Endothelial cell of umbilical vein (primary cell): ENCODE data around the gene CTAG1A. TPM values are rescaled to one million over a fixed set of nuclear protein-coding genes. Genes with fewer than 3 reads are reported as not detected.

Experiments
- BruUV-seq: library from RNA; stranded (reverse); fragments of 400-500 nt; replicated peaks from 2 replicates; lab custom pipeline; 2021; lab: Mats Ljungman, UMichigan
- CTCF ChIA-PET: fragments of 300-600, 350-600 bp; sonication (Branson Sonifier 250); formaldehyde crosslinking; loops from one replicate; lab custom pipeline; 2021; ENCODE audit warnings: antibody characterized with exemption, inconsistent platforms; lab: Charles Lee
- POLR2A ChIA-PET: fragments of 300-600, 350-600 bp; sonication (Branson Sonifier 250); formaldehyde crosslinking; loops from one replicate; lab custom pipeline; 2021; ENCODE audit warnings: antibody characterized with exemption, inconsistent platforms; lab: Charles Lee
- DNase-seq: peaks from one replicate; pipeline ENCODE4 v3.0.0-alpha.2; 2011; ENCODE audit warnings: low read depth, low spot score
- FAIRE-seq: peaks from 2 replicates; lab custom pipeline; 2011; peaks lifted over from hg19 to GRCh38; lab: Jason Lieb, UNC
- H2AFZ ChIP-seq: 2 replicates; pipeline ENCODE4 v1.6.0; 2012; ENCODE audit warnings: low read depth, low read length, control low read depth, inconsistent platforms
- H3K27ac ChIP-seq: 2 replicates; pipeline ENCODE4 v1.5.1; 2011; ENCODE audit warnings: low read depth, mild to moderate bottlenecking, control low read depth, low read length, moderate library complexity; ENCODE audit not compliant: insufficient read depth
- H3K27me3 ChIP-seq, 2 experiments: 2 replicates each; pipeline versions ENCODE4 v1.6.0 to v1.6.1; 2011; ENCODE audit warnings: low read length in 2 of 2, mixed read lengths in 1 of 2; ENCODE audit not compliant: control insufficient read depth in 2 of 2, insufficient read depth in 2 of 2
- H3K36me3 ChIP-seq, 2 experiments: 2 replicates in 1 of 2; 3 replicates in 1 of 2; pipeline ENCODE4 v1.5.1; 2011; ENCODE audit warnings: low read length in 2 of 2, mild to moderate bottlenecking in 1 of 2, moderate library complexity in 1 of 2; ENCODE audit not compliant: control insufficient read depth in 2 of 2, insufficient read depth in 2 of 2; ENCODE audit errors: extremely low read depth in 1 of 2
- H3K4me1 ChIP-seq: 3 replicates; pipeline ENCODE4 v1.5.1; 2011; ENCODE audit warnings: mild to moderate bottlenecking, low read length; ENCODE audit not compliant: control insufficient read depth, insufficient read depth; ENCODE audit errors: extremely low read depth
- H3K4me2 ChIP-seq: 2 replicates; pipeline ENCODE4 v1.6.1; 2011; ENCODE audit warnings: low read length, control low read depth, mixed read lengths; ENCODE audit not compliant: insufficient read depth
- H3K4me3 ChIP-seq, 3 experiments: fragments of 200-600 bp in 1 of 3; sonication (generic), shearing (Covaris generic) in 1 of 3; replicated peaks in 1 of 3; 2 replicates each; pipeline ENCODE4 v1.5.1; 2011 to 2016; ENCODE audit warnings: control low read depth in 3 of 3, low read length in 3 of 3, mild to moderate bottlenecking in 2 of 3, inconsistent platforms in 1 of 3, low read depth in 1 of 3, moderate library complexity in 1 of 3; ENCODE audit not compliant: insufficient read depth in 1 of 3
- H3K79me2 ChIP-seq: 2 replicates; pipeline ENCODE4 v1.6.0; 2012; ENCODE audit warnings: low read length, inconsistent platforms; ENCODE audit not compliant: control insufficient read depth, insufficient read depth
- H3K9ac ChIP-seq: replicated peaks from 2 replicates; pipeline ENCODE3; 2011; ENCODE audit warnings: low read length, control low read depth; ENCODE audit not compliant: insufficient read depth; ENCODE audit errors: extremely low read depth
- H3K9me1 ChIP-seq: replicated peaks from 3 replicates; pipeline ENCODE4 v1.6.0; 2011; ENCODE audit warnings: mild to moderate bottlenecking, low read length; ENCODE audit not compliant: control insufficient read depth, insufficient read depth; ENCODE audit errors: extremely low read depth
- H3K9me3 ChIP-seq: replicated peaks from 2 replicates; pipeline ENCODE4 v1.5.1; 2012; ENCODE audit warnings: low read length, inconsistent platforms; ENCODE audit not compliant: control insufficient read depth, insufficient read depth
- H4K20me1 ChIP-seq: replicated peaks from 2 replicates; pipeline ENCODE3; 2011; ENCODE audit warnings: mild to moderate bottlenecking, low read length; ENCODE audit not compliant: control insufficient read depth, insufficient read depth; ENCODE audit errors: extremely low read depth
- CTCF ChIP-seq, 2 donors: IDR thresholded peaks; 1 replicate in 1 of 2; 2 replicates in 1 of 2; pipeline ENCODE4 v1.5.1; 2011; ENCODE audit warnings: low read length in 2 of 2, mild to moderate bottlenecking in 2 of 2, moderate library complexity in 2 of 2, control low read depth in 1 of 2, inconsistent platforms in 1 of 2, low read depth in 1 of 2; ENCODE audit not compliant: insufficient read depth in 1 of 2; ENCODE audit errors: extremely low read depth in 1 of 2
- EZH2 ChIP-seq: IDR thresholded peaks from 2 replicates; pipeline ENCODE4 v1.6.1; 2012; ENCODE audit warnings: borderline replicate concordance, low read depth, mild to moderate bottlenecking, moderate library complexity, low read length, inconsistent platforms; ENCODE audit not compliant: severe bottlenecking
- FOS ChIP-seq: IDR thresholded peaks from 2 replicates; pipeline ENCODE4 v1.6.1; 2011; ENCODE audit warnings: mild to moderate bottlenecking, low read length, moderate library complexity, borderline replicate concordance; ENCODE audit not compliant: insufficient read depth
- GATA2 ChIP-seq: IDR thresholded peaks from 2 replicates; pipeline ENCODE4 v1.7.0; 2011; ENCODE audit warnings: low read depth, mild to moderate bottlenecking, moderate library complexity, mixed read lengths, low read length; ENCODE audit not compliant: insufficient read length, insufficient read depth
- JUN ChIP-seq: IDR thresholded peaks from 2 replicates; pipeline ENCODE4 v1.6.1; 2011; ENCODE audit warnings: borderline replicate concordance, low read depth; ENCODE audit not compliant: insufficient read length, insufficient read depth
- MAX ChIP-seq: IDR thresholded peaks from 2 replicates; pipeline ENCODE4 v1.6.1; 2011; ENCODE audit not compliant: insufficient read depth, insufficient read length
- MYC ChIP-seq: IDR thresholded peaks from one replicate; pipeline ENCODE4 v1.6.1; 2011; ENCODE audit warnings: mild to moderate bottlenecking, low read depth, low read length
- POLR2A ChIP-seq: IDR thresholded peaks from 2 replicates; pipeline ENCODE4 v1.6.1; 2012; ENCODE audit warnings: low read depth, mild to moderate bottlenecking, control low read depth, low read length
- POLR2AphosphoS5 ChIP-seq: IDR thresholded peaks from 2 replicates; pipeline ENCODE4 v1.6.1; 2012; ENCODE audit warnings: low read depth, mild to moderate bottlenecking, control low read depth, low read length, moderate library complexity; ENCODE audit not compliant: insufficient read depth
- dilution Hi-C: fragments of 300-500 bp; cut with MboI; formaldehyde crosslinking; loops from one replicate; pipeline ENCODE4 v1.15.0; 2019; ENCODE audit warnings: low sequenced_read_pairs; ENCODE audit not compliant: extremely low pct_ligation_motif_present
- intact Hi-C: fragments of 100-400 bp; cut with micrococcal nuclease; formaldehyde crosslinking; loops from one replicate; pipeline ENCODE4 v1.10.0; 2022
- polyA plus RNA-seq, 4 experiments: library from polyadenylated mRNA; depleted of rRNA in 3 of 4; stranded (reverse) in 3 of 4; unstranded in 1 of 4; fragments of >200 nt; gene quantifications; 2 replicates each; pipeline versions ENCODE4 v1.2.1 to v1.2.3, GENCODE V29; 2011 to 2012; ENCODE audit warnings: missing spikeins in 1 of 4
- total RNA-seq: library from RNA; stranded (reverse); gene quantifications from 2 replicates; pipeline ENCODE4 v1.2.3, GENCODE V29; 2021

Gene CTAG1A
- total and polyA plus RNA-seq, 2 donors (not counting 3 experiments of a cell fraction or from before 2014, with no cell fraction given): not detected

GRCh38 chrX:154594491-154594890, 9.6 kb downstream of the CTAG1A start:
- no peaks in the 10 kb centered on the region for H3K79me2 ChIP-seq
- POLR2A ChIA-PET: no interaction called here
- no peak overlapping the region for H3K4me3 ChIP-seq
- DNase-seq (no peak), FAIRE-seq (no peak)
- H2AFZ ChIP-seq: no peak overlapping the region
- H3K27ac ChIP-seq: no peak overlapping the region
- H3K27me3 ChIP-seq: peaks cover 5 to 13% of the 10 kb centered on the region in 2 experiments
- intact Hi-C loops: no loop called here
- CTCF ChIA-PET: no interaction called here
- dilution Hi-C loops: no loop called here
- no peak for TF ChIP-seq POLR2AphosphoS5
- no peak for TF ChIP-seq CTCF (IDR thresholded peaks at IDR 0.05; ENCODE audit: extremely low read depth in 1 of 2, insufficient read depth in 1 of 2, low read depth in 1 of 2, low read length in 2 of 2)
- BruUV-seq: no TSS peak
- no peaks in the 10 kb centered on the region for H3K9me1 ChIP-seq
- no peak overlapping the region for H3K4me2 ChIP-seq
- no peaks in the 10 kb centered on the region for H3K36me3 ChIP-seq
- H3K9ac ChIP-seq: no peak overlapping the region
- no peaks in the 10 kb centered on the region for H3K9me3 ChIP-seq
- H4K20me1 ChIP-seq: no peaks in the 10 kb centered on the region
- no peaks in the 10 kb centered on the region for H3K4me1 ChIP-seq

GRCh38 chrX:154595559-154596249, 10.8 kb downstream of the CTAG1A start:
- no peak overlapping the region for H3K9ac ChIP-seq
- no peak overlapping the region for H3K4me3 ChIP-seq
- H2AFZ ChIP-seq: no peak overlapping the region
- peaks cover 5 to 13% of the 10 kb centered on the region in 2 experiments for H3K27me3 ChIP-seq
- no TSS peak for BruUV-seq
- no peaks in the 10 kb centered on the region for H3K9me3 ChIP-seq
- no peaks in the 10 kb centered on the region for H4K20me1 ChIP-seq
- dilution Hi-C loops (no loop called here), intact Hi-C loops (no loop called here)
- H3K4me2 ChIP-seq: no peak overlapping the region
- DNase-seq (no peak), FAIRE-seq (no peak)
- CTCF ChIA-PET: no interaction called here
- TF ChIP-seq GATA2 (no peak), JUN (no peak), EZH2 (no peak), MAX (no peak), CTCF (IDR thresholded peaks at IDR 0.05; ENCODE audit: extremely low read depth in 1 of 2, insufficient read depth in 1 of 2, low read depth in 1 of 2, low read length in 2 of 2) (no peak), MYC (no peak), POLR2A (no peak), POLR2AphosphoS5 (no peak), FOS (no peak)
- no peak overlapping the region for H3K27ac ChIP-seq
- no peaks in the 10 kb centered on the region for H3K36me3 ChIP-seq
- H3K9me1 ChIP-seq: no peaks in the 10 kb centered on the region
- H3K79me2 ChIP-seq: no peaks in the 10 kb centered on the region
- POLR2A ChIA-PET: no interaction called here
- H3K4me1 ChIP-seq: no peaks in the 10 kb centered on the region
